Measurements from ENCODE around the gene GNG3.

DNA sequence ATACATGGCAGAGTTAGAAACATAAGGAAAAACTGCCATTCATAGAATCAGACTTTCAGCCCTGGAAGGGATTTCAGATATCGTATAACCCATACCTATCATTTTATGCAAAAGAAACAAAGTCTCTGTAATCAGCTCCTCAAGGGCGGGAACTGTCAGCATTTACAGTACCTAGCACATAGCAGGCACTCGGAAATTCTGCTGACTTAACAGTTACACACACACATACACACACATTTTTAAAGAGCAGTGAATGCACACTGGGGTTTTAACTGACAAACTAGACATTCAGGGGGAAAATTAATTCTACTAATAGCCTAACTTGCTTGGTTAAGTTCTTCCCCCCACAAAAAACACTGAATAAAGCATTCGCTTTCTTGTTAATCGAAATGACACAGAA, 8.7 kb downstream of the GNG3 start:
- no peak for TF ChIP-seq POLR2A (IDR thresholded peaks at IDR 0.05)
- TF ChIP-seq, protein P1, sequence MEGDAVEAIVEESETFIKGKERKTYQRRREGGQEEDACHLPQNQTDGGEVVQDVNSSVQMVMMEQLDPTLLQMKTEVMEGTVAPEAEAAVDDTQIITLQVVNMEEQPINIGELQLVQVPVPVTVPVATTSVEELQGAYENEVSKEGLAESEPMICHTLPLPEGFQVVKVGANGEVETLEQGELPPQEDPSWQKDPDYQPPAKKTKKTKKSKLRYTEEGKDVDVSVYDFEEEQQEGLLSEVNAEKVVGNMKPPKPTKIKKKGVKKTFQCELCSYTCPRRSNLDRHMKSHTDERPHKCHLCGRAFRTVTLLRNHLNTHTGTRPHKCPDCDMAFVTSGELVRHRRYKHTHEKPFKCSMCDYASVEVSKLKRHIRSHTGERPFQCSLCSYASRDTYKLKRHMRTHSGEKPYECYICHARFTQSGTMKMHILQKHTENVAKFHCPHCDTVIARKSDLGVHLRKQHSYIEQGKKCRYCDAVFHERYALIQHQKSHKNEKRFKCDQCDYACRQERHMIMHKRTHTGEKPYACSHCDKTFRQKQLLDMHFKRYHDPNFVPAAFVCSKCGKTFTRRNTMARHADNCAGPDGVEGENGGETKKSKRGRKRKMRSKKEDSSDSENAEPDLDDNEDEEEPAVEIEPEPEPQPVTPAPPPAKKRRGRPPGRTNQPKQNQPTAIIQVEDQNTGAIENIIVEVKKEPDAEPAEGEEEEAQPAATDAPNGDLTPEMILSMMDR (IDR thresholded peaks at IDR 0.05) = no peak

All from uterus (tissue), 2 donors.